ENCODE results near the gene ESYT2. TPM values are rescaled to one million over a fixed set of nuclear protein-coding genes. Genes with fewer than 3 reads are reported as not detected.

ESYT2 gene
- polyA plus RNA-seq, 3 donors, result 14.0 to 24.1 (median 22.0) TPM

GRCh38 chr7:158738841-158739240 lies 90.5 kb downstream of the ESYT2 start:
- Histone ChIP-seq H3K4me2 (replicated peaks; ENCODE audit: extremely low read depth, low read length, poor library complexity, severe bottlenecking) (no peak overlapping the region), H3K4me1 (ENCODE audit: control insufficient read depth in 1 of 2, insufficient read depth in 2 of 2, low read length in 2 of 2) (peaks cover 27 to 29% of the 10 kb centered on the region in 2 donors), H3K4me3 (replicated peaks in 1 of 3; ENCODE audit: low read depth in 2 of 3, low read length in 3 of 3) (no peak overlapping the region), H3K27ac (ENCODE audit: low read depth in 1 of 2, low read length in 2 of 2) (peak overlapping the region; percentile 30 to 66), H3K79me2 (ENCODE audit: insufficient read depth, low read length) (no peaks in the 10 kb centered on the region), H2AFZ (ENCODE audit: insufficient read depth, low read depth, low read length, poor library complexity, severe bottlenecking) (no peak overlapping the region), H3K27me3 (ENCODE audit: control insufficient read depth in 2 of 2, insufficient read depth in 2 of 2, low read length in 2 of 2) (no peaks in the 10 kb centered on the region), H4K20me1 (ENCODE audit: insufficient read depth, low read length) (no peaks in the 10 kb centered on the region), H3K9me3 (replicated peaks in 1 of 2; ENCODE audit: control insufficient read depth in 1 of 2, insufficient read depth in 1 of 2, low read length in 2 of 2) (no peaks in the 10 kb centered on the region), H3K9ac (ENCODE audit: insufficient read depth, low read length, poor library complexity, severe bottlenecking) (no peak overlapping the region), H3K36me3 (replicated peaks in 1 of 2; ENCODE audit: control insufficient read depth in 1 of 2, insufficient read depth in 2 of 2, low read length in 2 of 2) (peaks cover 45 to 75% of the 10 kb centered on the region in 2 donors)
- Mint-ChIP-seq H3K4me1 (peaks cover 26% of the 10 kb centered on the region), H3K9me3 (no peaks in the 10 kb centered on the region), H3K27me3 (ENCODE audit: low read depth in 3 of 3) (no peaks in the 10 kb centered on the region), H3K27ac (peak overlapping the region in 5 of 7 donors; percentile 53 to 88 (median 71)), H3K36me3 (peaks cover 78 to 82% of the 10 kb centered on the region in 2 donors), H3K4me3 (no peak overlapping the region)
- DNase-seq, result no peak
- 98% methylated on average over 10 of the region's 15 CpGs for WGBS (ENCODE audit: insufficient coverage)
- TF ChIP-seq CTCF (IDR thresholded peaks at IDR 0.05), result no peak
- intact Hi-C loops (cut with micrococcal nuclease), result loop anchor here in 1 of 2 donors (5.0 kb wide), 1 partner anchor 42 kb away; no protein-coding TSS in a partner anchor

GRCh38 chr7:158737064-158737695 lies 92.1 kb downstream of the ESYT2 start:
- Mint-ChIP-seq H3K4me1 (peaks cover 26% of the 10 kb centered on the region), H3K36me3 (peaks cover 68 to 69% of the 10 kb centered on the region in 2 donors), H3K27ac (peak overlapping the region in 6 of 7 donors; percentile 5 to 59 (median 28)), H3K4me3 (no peak overlapping the region), H3K9me3 (no peaks in the 10 kb centered on the region), H3K27me3 (ENCODE audit: low read depth in 3 of 3) (no peaks in the 10 kb centered on the region)
- Histone ChIP-seq H3K9ac (ENCODE audit: insufficient read depth, low read length, poor library complexity, severe bottlenecking) (no peak overlapping the region), H3K36me3 (replicated peaks in 1 of 2; ENCODE audit: control insufficient read depth in 1 of 2, insufficient read depth in 2 of 2, low read length in 2 of 2) (peaks cover 35 to 72% of the 10 kb centered on the region in 2 donors), H3K27me3 (ENCODE audit: control insufficient read depth in 2 of 2, insufficient read depth in 2 of 2, low read length in 2 of 2) (no peaks in the 10 kb centered on the region), H3K4me1 (ENCODE audit: control insufficient read depth in 1 of 2, insufficient read depth in 2 of 2, low read length in 2 of 2) (peaks cover 27 to 29% of the 10 kb centered on the region in 2 donors), H3K4me3 (replicated peaks in 1 of 3; ENCODE audit: low read depth in 2 of 3, low read length in 3 of 3) (no peak overlapping the region), H4K20me1 (ENCODE audit: insufficient read depth, low read length) (no peaks in the 10 kb centered on the region), H3K79me2 (ENCODE audit: insufficient read depth, low read length) (no peaks in the 10 kb centered on the region), H3K9me3 (replicated peaks in 1 of 2; ENCODE audit: control insufficient read depth in 1 of 2, insufficient read depth in 1 of 2, low read length in 2 of 2) (no peaks in the 10 kb centered on the region), H3K27ac (ENCODE audit: low read depth in 1 of 2, low read length in 2 of 2) (peak overlapping the region in 1 of 2 donors; percentile 27), H2AFZ (ENCODE audit: insufficient read depth, low read depth, low read length, poor library complexity, severe bottlenecking) (no peak overlapping the region), H3K4me2 (replicated peaks; ENCODE audit: extremely low read depth, low read length, poor library complexity, severe bottlenecking) (no peak overlapping the region)
- WGBS (ENCODE audit: insufficient coverage), result 97% methylated on average over 15 of the region's 19 CpGs
- no peak for TF ChIP-seq CTCF (IDR thresholded peaks at IDR 0.05)
- intact Hi-C loops (cut with micrococcal nuclease), result loop anchor here in 1 of 2 donors (5.0 kb wide), 1 partner anchor 40 kb away; no protein-coding TSS in a partner anchor
- no peak for DNase-seq

All from CD14-positive monocyte (primary cell).